ENCODE results near the gene GPX4.

The GPX4 gene

GRCh38 chr19:1073063-1073955 lies 30.5 kb upstream of the GPX4 start:
- H3K9me3 Mint-ChIP-seq, result no peaks in the 10 kb centered on the region
- ATAC-seq (replicated peaks) (no peak), DNase-seq (no peak)
- peak overlapping the region; percentile 43 to 70 for H3K4me3 Mint-ChIP-seq
- no peaks in the 10 kb centered on the region for H3K27me3 Mint-ChIP-seq
- peaks cover 95% of the 10 kb centered on the region for H3K36me3 Mint-ChIP-seq (ENCODE audit: insufficient read depth)
- peak overlapping the region; percentile 52 to 96 for H3K27ac Mint-ChIP-seq
- peaks cover 49 to 50% of the 10 kb centered on the region in 2 donors for H3K4me1 Mint-ChIP-seq (ENCODE audit: low read depth in 2 of 2)

- Mint-ChIP-seq H3K9me3 (no peaks in the 10 kb centered on the region), H3K27me3 (no peaks in the 10 kb centered on the region), H3K4me1 (ENCODE audit: low read depth in 2 of 2) (peaks cover 43 to 44% of the 10 kb centered on the region in 2 donors), H3K27ac (peak overlapping the region; percentile 52 to 96), H3K36me3 (ENCODE audit: insufficient read depth) (peaks cover 95% of the 10 kb centered on the region), H3K4me3 (peak overlapping the region; percentile 38 to 70)
- DNase-seq (no peak), ATAC-seq (replicated peaks) (no peak)
Observed at GRCh38 chr19:1073956-1074517, 29.8 kb upstream of the GPX4 start.

GRCh38 chr19:1074544-1075283 lies 29.1 kb upstream of the GPX4 start:
- H3K27me3 Mint-ChIP-seq, result no peaks in the 10 kb centered on the region

GRCh38 chr19:1076046-1076386 lies 27.8 kb upstream of the GPX4 start:
- no peaks in the 10 kb centered on the region for H3K9me3 Mint-ChIP-seq
- peak overlapping the region; percentile 97 for H3K27ac Mint-ChIP-seq
- H3K36me3 Mint-ChIP-seq (ENCODE audit: insufficient read depth), result peaks cover 95% of the 10 kb centered on the region
- DNase-seq (no peak), ATAC-seq (replicated peaks) (no peak)
- peak overlapping the region; percentile 78 to 84 for H3K4me3 Mint-ChIP-seq
- no peaks in the 10 kb centered on the region for H3K27me3 Mint-ChIP-seq
- H3K4me1 Mint-ChIP-seq (ENCODE audit: low read depth in 2 of 2), result peaks cover 36 to 43% of the 10 kb centered on the region in 2 donors

More at GRCh38 chr19:1074544-1075283, 29.1 kb upstream of the GPX4 start:
- peak overlapping the region; percentile 78 to 84 for H3K4me3 Mint-ChIP-seq
- H3K27ac Mint-ChIP-seq, result peak overlapping the region in 1 of 2 donors; percentile 97
- peaks cover 95% of the 10 kb centered on the region for H3K36me3 Mint-ChIP-seq (ENCODE audit: insufficient read depth)
- DNase-seq, result peak; percentile 89 to 97 (median 91)
- H3K4me1 Mint-ChIP-seq (ENCODE audit: low read depth in 2 of 2), result peaks cover 36 to 40% of the 10 kb centered on the region in 2 donors
- peak; percentile 57 for ATAC-seq (replicated peaks)
- H3K9me3 Mint-ChIP-seq, result no peaks in the 10 kb centered on the region

- peak overlapping the region; percentile 78 to 84 for H3K4me3 Mint-ChIP-seq
- H3K4me1 Mint-ChIP-seq (ENCODE audit: low read depth in 2 of 2), result peaks cover 32 to 42% of the 10 kb centered on the region in 2 donors
- no peaks in the 10 kb centered on the region for H3K27me3 Mint-ChIP-seq
- ATAC-seq (replicated peaks), result peak; percentile 81
- H3K9me3 Mint-ChIP-seq, result no peaks in the 10 kb centered on the region
- DNase-seq, result peak; percentile 87
- H3K27ac Mint-ChIP-seq, result peak overlapping the region; percentile 97
- H3K36me3 Mint-ChIP-seq (ENCODE audit: insufficient read depth), result peaks cover 100% of the 10 kb centered on the region
Observed at GRCh38 chr19:1076951-1077350, 26.8 kb upstream of the GPX4 start.

- Mint-ChIP-seq H3K4me1 (ENCODE audit: low read depth in 2 of 2) (peaks cover 20 to 29% of the 10 kb centered on the region in 2 donors), H3K27ac (peak overlapping the region; percentile 97), H3K36me3 (ENCODE audit: insufficient read depth) (peaks cover 98% of the 10 kb centered on the region), H3K27me3 (no peaks in the 10 kb centered on the region), H3K4me3 (peak overlapping the region; percentile 78 to 84), H3K9me3 (no peaks in the 10 kb centered on the region)
- peak in 1 of 3 experiments; percentile 37 for DNase-seq
- no peak for ATAC-seq (replicated peaks)
Observed at GRCh38 chr19:1079566-1080111, 24.2 kb upstream of the GPX4 start.

- no peak for DNase-seq
- H3K27ac Mint-ChIP-seq, result peak overlapping the region in 1 of 2 donors; percentile 97
- peaks cover 98% of the 10 kb centered on the region for H3K36me3 Mint-ChIP-seq (ENCODE audit: insufficient read depth)
- no peak for ATAC-seq (replicated peaks)
- no peaks in the 10 kb centered on the region for H3K27me3 Mint-ChIP-seq
- no peaks in the 10 kb centered on the region for H3K9me3 Mint-ChIP-seq
- peak overlapping the region; percentile 78 to 84 for H3K4me3 Mint-ChIP-seq
- peaks cover 26 to 36% of the 10 kb centered on the region in 2 donors for H3K4me1 Mint-ChIP-seq (ENCODE audit: low read depth in 2 of 2)
Observed at GRCh38 chr19:1080360-1081161, 23.2 kb upstream of the GPX4 start.

GRCh38 chr19:1081301-1082164 lies 22.3 kb upstream of the GPX4 start:
- Mint-ChIP-seq H3K4me3 (peak overlapping the region; percentile 78 to 84), H3K9me3 (no peaks in the 10 kb centered on the region), H3K4me1 (ENCODE audit: low read depth in 2 of 2) (peaks cover 20 to 33% of the 10 kb centered on the region in 2 donors), H3K27me3 (no peaks in the 10 kb centered on the region), H3K36me3 (ENCODE audit: insufficient read depth) (peaks cover 98% of the 10 kb centered on the region), H3K27ac (peak overlapping the region; percentile 83 to 97)
- ATAC-seq (replicated peaks), result no peak
- no peak for DNase-seq

GRCh38 chr19:1082165-1082927 lies 21.4 kb upstream of the GPX4 start:
- ATAC-seq (replicated peaks) (peak; percentile 78), DNase-seq (peak; percentile 71 to 79 (median 73))
- peak overlapping the region; percentile 51 to 78 for H3K4me3 Mint-ChIP-seq
- H3K4me1 Mint-ChIP-seq (ENCODE audit: low read depth in 2 of 2), result peaks cover 15 to 32% of the 10 kb centered on the region in 2 donors
- H3K36me3 Mint-ChIP-seq (ENCODE audit: insufficient read depth), result peaks cover 98% of the 10 kb centered on the region
- peak overlapping the region; percentile 83 to 97 for H3K27ac Mint-ChIP-seq
- no peaks in the 10 kb centered on the region for H3K27me3 Mint-ChIP-seq
- no peaks in the 10 kb centered on the region for H3K9me3 Mint-ChIP-seq

GRCh38 chr19:1082928-1083816 lies 20.6 kb upstream of the GPX4 start:
- Mint-ChIP-seq H3K4me3 (peak overlapping the region in 1 of 2 donors; percentile 57), H3K27me3 (no peaks in the 10 kb centered on the region), H3K36me3 (ENCODE audit: insufficient read depth) (peaks cover 98% of the 10 kb centered on the region), H3K27ac (peak overlapping the region; percentile 31 to 95), H3K4me1 (ENCODE audit: low read depth in 2 of 2) (peaks cover 23 to 36% of the 10 kb centered on the region in 2 donors), H3K9me3 (no peaks in the 10 kb centered on the region)
- DNase-seq (peak in 1 of 3 experiments; percentile 5), ATAC-seq (replicated peaks) (no peak)

Measured in effector memory CD8-positive, alpha-beta T cell (primary cell).